Mesenchymal stem cell (in vitro differentiated cells and primary cell): ENCODE data around the gene AGAP1.

Experiments
- DNase-seq: peaks from one replicate; pipeline ENCODE4 v3.0.0-alpha.2; 2013
- H2AFZ ChIP-seq: one replicate; pipeline ENCODE4 v1.6.1; 2013; ENCODE audit warnings: low read depth, mild to moderate bottlenecking, control low read depth, inconsistent platforms, low read length, moderate library complexity
- H2AK5ac ChIP-seq: 2 replicates; pipeline ENCODE4 v1.6.1; 2013; ENCODE audit warnings: low read length, moderate library complexity, mild to moderate bottlenecking, inconsistent platforms; ENCODE audit not compliant: severe bottlenecking
- H2BK120ac ChIP-seq: one replicate; pipeline ENCODE4 v1.6.1; 2013; ENCODE audit warnings: low read depth, mild to moderate bottlenecking, inconsistent platforms, low read length, moderate library complexity
- H2BK12ac ChIP-seq, 2 experiments: one replicate each; pipeline ENCODE4 v1.6.1; 2013; ENCODE audit warnings: inconsistent platforms in 2 of 2, low read length in 2 of 2, mild to moderate bottlenecking in 2 of 2, moderate library complexity in 2 of 2, control low read depth in 1 of 2
- H2BK15ac ChIP-seq: one replicate; pipeline ENCODE4 v1.6.1; 2013; ENCODE audit warnings: mild to moderate bottlenecking, low read depth, inconsistent platforms; ENCODE audit not compliant: poor library complexity, severe bottlenecking
- H2BK5ac ChIP-seq: 2 replicates; pipeline ENCODE4 v1.6.1; 2013; ENCODE audit warnings: low read depth, mild to moderate bottlenecking, low read length, control low read depth, inconsistent platforms; ENCODE audit not compliant: poor library complexity, severe bottlenecking
- H3K14ac ChIP-seq, 2 experiments: one replicate each; pipeline ENCODE4 v1.6.1; 2013; ENCODE audit warnings: inconsistent platforms in 2 of 2, low read length in 2 of 2, control low read depth in 1 of 2, mild to moderate bottlenecking in 1 of 2, moderate library complexity in 1 of 2
- H3K18ac ChIP-seq, 2 experiments: one replicate each; pipeline ENCODE4 v1.6.1; 2013; ENCODE audit warnings: inconsistent platforms in 2 of 2, low read length in 2 of 2, control low read depth in 1 of 2, low read depth in 1 of 2, mild to moderate bottlenecking in 1 of 2
- H3K23ac ChIP-seq, 2 experiments: one replicate each; pipeline ENCODE4 v1.6.1; 2013; ENCODE audit warnings: inconsistent platforms in 2 of 2, low read length in 2 of 2, mild to moderate bottlenecking in 2 of 2, moderate library complexity in 2 of 2, control low read depth in 1 of 2
- H3K27ac ChIP-seq: 2 replicates; pipeline ENCODE4 v1.5.1; 2013; ENCODE audit warnings: mild to moderate bottlenecking, moderate library complexity, low read length, control low read depth, inconsistent platforms; ENCODE audit not compliant: poor library complexity, severe bottlenecking
- H3K27me3 ChIP-seq, 2 experiments: 2 replicates each; pipeline versions ENCODE4 v1.6.1 to v1.7.0; 2013; ENCODE audit warnings: low read length in 2 of 2, mild to moderate bottlenecking in 2 of 2, moderate library complexity in 2 of 2, control low read depth in 1 of 2, inconsistent platforms in 1 of 2; ENCODE audit not compliant: control insufficient read depth in 1 of 2, insufficient read depth in 1 of 2
- H3K36me3 ChIP-seq, 2 experiments: 2 replicates each; pipeline versions ENCODE4 v1.6.1 to v1.7.0; 2013; ENCODE audit warnings: low read length in 2 of 2, control low read depth in 1 of 2, inconsistent platforms in 1 of 2, low read depth in 1 of 2, mild to moderate bottlenecking in 1 of 2; ENCODE audit not compliant: insufficient read depth in 2 of 2, control insufficient read depth in 1 of 2
- H3K4ac ChIP-seq, 2 experiments: one replicate each; pipeline ENCODE4 v1.6.1; 2013; ENCODE audit warnings: inconsistent platforms in 2 of 2, low read length in 2 of 2, mild to moderate bottlenecking in 2 of 2, moderate library complexity in 2 of 2, control low read depth in 1 of 2, low read depth in 1 of 2
- H3K4me1 ChIP-seq: 2 replicates; pipeline ENCODE4 v1.6.1; 2013; ENCODE audit warnings: low read depth, low read length, control low read depth; ENCODE audit not compliant: control insufficient read depth, insufficient read depth
- H3K4me2 ChIP-seq: 2 replicates; pipeline ENCODE4 v1.6.1; 2013; ENCODE audit warnings: low read length, mild to moderate bottlenecking, inconsistent platforms; ENCODE audit not compliant: poor library complexity, severe bottlenecking
- H3K4me3 ChIP-seq, 2 experiments: 2 replicates each; pipeline versions ENCODE4 v1.5.1 to v1.7.0; 2013; ENCODE audit warnings: low read length in 2 of 2, mild to moderate bottlenecking in 2 of 2, control low read depth in 1 of 2, low read depth in 1 of 2; ENCODE audit not compliant: insufficient read depth in 1 of 2
- H3K79me1 ChIP-seq: replicated peaks from 2 replicates; pipeline ENCODE4 v1.6.1; 2013; ENCODE audit warnings: mild to moderate bottlenecking, control low read depth, low read length, inconsistent platforms; ENCODE audit not compliant: poor library complexity, severe bottlenecking
- H3K9ac ChIP-seq: 2 replicates; pipeline ENCODE4 v1.7.0; 2013; ENCODE audit warnings: mild to moderate bottlenecking, low read length, moderate library complexity
- H3K9me3 ChIP-seq: 2 replicates; pipeline ENCODE4 v1.7.0; 2013; ENCODE audit warnings: mild to moderate bottlenecking, low read length; ENCODE audit not compliant: control insufficient read depth
- H4K8ac ChIP-seq: one replicate; pipeline ENCODE4 v1.6.1; 2013; ENCODE audit warnings: inconsistent platforms, mild to moderate bottlenecking, low read length, moderate library complexity
- H4K91ac ChIP-seq: one replicate; pipeline ENCODE4 v1.6.1; 2013; ENCODE audit warnings: mild to moderate bottlenecking, low read length, inconsistent platforms
- WGBS: methylation state at CpG from one replicate; pipeline ENCODE4 v1.1.7; 2013; ENCODE audit warnings: mixed read lengths; 5-methylcytosine and 5-hydroxymethylcytosine counted together

The AGAP1 gene

DNA sequence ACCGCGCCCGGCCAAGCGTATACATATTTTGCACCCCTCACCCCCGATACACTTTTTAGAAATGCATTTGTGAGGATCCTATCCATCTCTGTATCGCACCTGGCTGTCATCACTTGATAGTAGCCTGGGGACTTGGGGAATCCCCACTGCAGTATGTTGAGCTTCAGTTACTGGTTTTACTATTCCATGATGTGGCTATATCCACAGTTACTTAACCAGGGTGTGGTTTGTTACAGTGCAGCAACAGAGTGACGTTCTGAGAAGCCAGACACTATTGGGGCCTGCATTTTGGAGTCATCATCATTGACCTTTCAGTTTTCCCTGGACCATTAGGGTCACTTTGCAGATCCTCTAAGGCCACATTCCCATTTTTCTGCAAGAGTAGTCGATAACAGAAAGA is 212.7 kb downstream of the AGAP1 start:
- H3K79me1 ChIP-seq = peaks cover 54% of the 10 kb centered on the region
- no peak overlapping the region for H2BK120ac ChIP-seq
- no peaks in the 10 kb centered on the region for H3K9me3 ChIP-seq
- H3K27me3 ChIP-seq = no peaks in the 10 kb centered on the region
- WGBS = 92% methylated on average over 7 of the region's 8 CpGs
- DNase-seq = no peak
- no peak overlapping the region for H4K8ac ChIP-seq
- H3K4me2 ChIP-seq = no peak overlapping the region
- H3K9ac ChIP-seq = no peak overlapping the region
- H3K23ac ChIP-seq = no peak overlapping the region
- peaks cover 14 to 21% of the 10 kb centered on the region in 2 experiments for H3K36me3 ChIP-seq
- no peak overlapping the region for H3K4ac ChIP-seq
- H3K14ac ChIP-seq = no peak overlapping the region
- H2BK5ac ChIP-seq = no peak overlapping the region
- no peak overlapping the region for H3K27ac ChIP-seq
- no peak overlapping the region for H4K91ac ChIP-seq
- H3K18ac ChIP-seq = no peak overlapping the region
- no peak overlapping the region for H3K4me3 ChIP-seq
- H3K4me1 ChIP-seq = peaks cover 17% of the 10 kb centered on the region
- H2AK5ac ChIP-seq = no peak overlapping the region
- H2AFZ ChIP-seq = no peak overlapping the region
- H2BK15ac ChIP-seq = no peak overlapping the region
- no peak overlapping the region for H2BK12ac ChIP-seq

DNA sequence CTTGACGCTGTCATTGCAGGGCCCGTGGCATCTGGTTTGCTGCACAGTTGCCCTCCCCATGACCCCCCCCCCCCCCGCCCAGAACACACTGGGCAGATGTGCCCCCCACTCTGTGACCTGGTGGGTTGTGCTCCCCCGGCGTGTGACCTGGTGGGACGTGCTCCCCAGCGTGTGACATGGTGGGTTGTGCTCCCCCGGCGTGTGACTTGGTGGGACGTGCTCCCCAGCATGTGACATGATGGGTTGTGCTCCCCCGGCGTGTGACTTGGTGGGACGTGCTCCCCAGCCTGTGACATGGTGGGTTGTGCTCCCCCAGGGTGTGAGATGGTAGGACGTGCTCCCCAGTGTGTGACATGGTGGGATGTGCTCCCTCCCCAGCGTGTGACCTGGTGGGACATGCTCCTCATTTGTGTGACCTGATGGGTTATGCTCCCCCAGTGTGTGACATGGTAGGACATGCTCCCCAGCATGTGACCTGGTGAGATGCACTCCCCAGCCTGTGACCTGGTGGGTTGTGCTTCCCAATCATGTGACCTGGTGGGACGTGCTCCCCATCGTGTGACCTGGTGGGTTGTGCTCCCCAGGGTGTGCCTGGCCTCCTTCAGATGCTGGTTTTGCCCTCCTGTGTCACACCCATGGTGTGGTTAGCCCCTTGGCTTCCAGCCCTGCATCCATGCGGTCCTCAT is 213.7 kb downstream of the AGAP1 start:
- Histone ChIP-seq H3K18ac (no peak overlapping the region), H2BK5ac (no peak overlapping the region), H3K14ac (peak overlapping the region in 1 of 2 experiments; percentile 44), H3K9me3 (no peaks in the 10 kb centered on the region), H4K91ac (no peak overlapping the region), H2AK5ac (no peak overlapping the region), H2AFZ (no peak overlapping the region), H3K4ac (no peak overlapping the region), H3K36me3 (peaks cover 16 to 24% of the 10 kb centered on the region in 2 experiments), H2BK12ac (no peak overlapping the region), H2BK120ac (no peak overlapping the region), H2BK15ac (no peak overlapping the region), H3K27ac (no peak overlapping the region), H3K4me2 (no peak overlapping the region), H4K8ac (no peak overlapping the region), H3K4me1 (peaks cover 17% of the 10 kb centered on the region), H3K4me3 (no peak overlapping the region), H3K79me1 (peaks cover 53% of the 10 kb centered on the region), H3K9ac (no peak overlapping the region), H3K23ac (no peak overlapping the region), H3K27me3 (no peaks in the 10 kb centered on the region)
- 96% methylated on average over 15 of the region's 18 CpGs for WGBS
- DNase-seq = no peak

DNA sequence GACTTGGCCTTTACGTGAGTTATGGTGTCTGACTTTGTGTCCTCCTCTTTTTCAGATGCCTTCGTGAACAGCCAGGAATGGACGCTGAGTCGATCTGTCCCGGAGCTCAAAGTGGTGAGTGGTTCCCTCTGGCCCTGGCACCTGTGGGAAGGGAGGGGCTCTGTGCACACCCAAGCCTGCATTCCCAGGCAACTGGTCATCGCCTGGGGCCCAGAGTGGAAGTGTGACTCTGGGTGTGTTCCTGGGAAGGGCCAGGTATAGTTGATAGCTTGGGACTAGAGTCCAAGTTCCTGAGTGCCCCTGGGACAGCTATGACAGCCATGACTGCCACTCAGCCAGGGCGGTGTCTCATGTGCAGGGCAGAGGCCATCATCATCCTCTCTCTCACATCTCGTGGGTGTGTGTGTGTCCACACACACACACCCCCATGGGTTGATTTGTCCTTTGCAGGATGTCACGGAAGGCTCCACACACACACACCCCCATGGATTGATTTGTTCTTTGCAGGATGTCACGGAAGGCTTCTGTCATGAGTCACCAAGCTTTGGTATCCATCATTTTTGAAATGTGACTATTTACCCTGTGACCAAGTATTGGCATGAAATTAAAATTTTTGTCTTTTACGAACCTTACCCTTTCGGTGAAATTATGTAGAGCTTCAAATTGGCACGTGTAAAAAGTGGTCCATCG is 215.4 kb downstream of the AGAP1 start:
- 71% methylated on average over 14 of the region's 14 CpGs for WGBS
- Histone ChIP-seq H2BK15ac (no peak overlapping the region), H3K9ac (no peak overlapping the region)

More for the DNA sequence above, 215.4 kb downstream of the AGAP1 start:
- peak overlapping the region in 1 of 2 experiments; percentile 62 for H3K14ac ChIP-seq
- no peak overlapping the region for H4K8ac ChIP-seq
- no peak overlapping the region for H3K18ac ChIP-seq
- H3K36me3 ChIP-seq = peaks cover 16 to 24% of the 10 kb centered on the region in 2 experiments
- no peak overlapping the region for H3K4ac ChIP-seq
- H2BK5ac ChIP-seq = no peak overlapping the region
- H3K23ac ChIP-seq = peak overlapping the region in 1 of 2 experiments; percentile 97
- no peak overlapping the region for H3K27ac ChIP-seq
- DNase-seq = peak; percentile 47
- H3K4me2 ChIP-seq = no peak overlapping the region
- no peaks in the 10 kb centered on the region for H3K9me3 ChIP-seq
- no peaks in the 10 kb centered on the region for H3K27me3 ChIP-seq
- no peak overlapping the region for H2AK5ac ChIP-seq
- no peak overlapping the region for H4K91ac ChIP-seq
- H2AFZ ChIP-seq = no peak overlapping the region
- H2BK12ac ChIP-seq = no peak overlapping the region
- peaks cover 14% of the 10 kb centered on the region for H3K4me1 ChIP-seq
- H3K79me1 ChIP-seq = peaks cover 55% of the 10 kb centered on the region
- H2BK120ac ChIP-seq = no peak overlapping the region
- H3K4me3 ChIP-seq = no peak overlapping the region
